ENCODE data around the gene FHIT. TPM values are rescaled to one million over a fixed set of nuclear protein-coding genes. Genes with fewer than 3 reads are reported as not detected.

FHIT gene
- polyA plus RNA-seq, 1 of the 3 experiments (the other 2 are of a cell fraction) = 0.41 TPM

GRCh38 chr3:60187343-60187742 is 1063.9 kb downstream of the FHIT start:
- no peaks in the 10 kb centered on the region for H3K9me3 ChIP-seq
- CTCF ChIA-PET = interaction anchor here (1.2 kb wide), 1 partner anchor 11 kb away, joined by 3 read pairs; no protein-coding TSS in a partner anchor
- H3K4me3 ChIP-seq (ENCODE audit: low read depth in 2 of 2, low read length in 1 of 2) = no peak overlapping the region
- no peak for DNase-seq
- H3K9ac ChIP-seq = no peak overlapping the region
- H4K20me1 ChIP-seq (ENCODE audit: insufficient read depth) = no peaks in the 10 kb centered on the region
- 77% methylated on average over 4 of the region's 4 CpGs for WGBS (ENCODE audit: low lambda C conversion rate)
- H3K79me2 ChIP-seq (ENCODE audit: insufficient read depth) = no peaks in the 10 kb centered on the region
- no peaks in the 10 kb centered on the region for H3K4me1 ChIP-seq (ENCODE audit: control insufficient read depth in 1 of 2, insufficient read depth in 2 of 2, low read depth in 1 of 2, low read length in 1 of 2)
- no peak for TF ChIP-seq ELF1 (IDR thresholded peaks at IDR 0.05)
- no peak for TF ChIP-seq NRF1 (IDR thresholded peaks at IDR 0.05; ENCODE audit: low read depth, low read length)
- TF ChIP-seq, protein P1, sequence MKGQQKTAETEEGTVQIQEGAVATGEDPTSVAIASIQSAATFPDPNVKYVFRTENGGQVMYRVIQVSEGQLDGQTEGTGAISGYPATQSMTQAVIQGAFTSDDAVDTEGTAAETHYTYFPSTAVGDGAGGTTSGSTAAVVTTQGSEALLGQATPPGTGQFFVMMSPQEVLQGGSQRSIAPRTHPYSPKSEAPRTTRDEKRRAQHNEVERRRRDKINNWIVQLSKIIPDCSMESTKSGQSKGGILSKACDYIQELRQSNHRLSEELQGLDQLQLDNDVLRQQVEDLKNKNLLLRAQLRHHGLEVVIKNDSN (IDR thresholded peaks at IDR 0.05; ENCODE audit: borderline replicate concordance, low read depth) = no peak
- TF ChIP-seq, protein P2, sequence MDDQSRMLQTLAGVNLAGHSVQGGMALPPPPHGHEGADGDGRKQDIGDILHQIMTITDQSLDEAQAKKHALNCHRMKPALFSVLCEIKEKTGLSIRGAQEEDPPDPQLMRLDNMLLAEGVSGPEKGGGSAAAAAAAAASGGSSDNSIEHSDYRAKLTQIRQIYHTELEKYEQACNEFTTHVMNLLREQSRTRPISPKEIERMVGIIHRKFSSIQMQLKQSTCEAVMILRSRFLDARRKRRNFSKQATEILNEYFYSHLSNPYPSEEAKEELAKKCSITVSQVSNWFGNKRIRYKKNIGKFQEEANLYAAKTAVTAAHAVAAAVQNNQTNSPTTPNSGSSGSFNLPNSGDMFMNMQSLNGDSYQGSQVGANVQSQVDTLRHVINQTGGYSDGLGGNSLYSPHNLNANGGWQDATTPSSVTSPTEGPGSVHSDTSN (IDR thresholded peaks at IDR 0.05) = no peak
- TF ChIP-seq TCF12 (IDR thresholded peaks at IDR 0.05) = no peak
- no peak for TF ChIP-seq YY1 (IDR thresholded peaks at IDR 0.05; ENCODE audit: low read depth)
- no peaks in the 10 kb centered on the region for H3K27me3 ChIP-seq (ENCODE audit: insufficient read depth)
- H2AFZ ChIP-seq (ENCODE audit: low read depth) = no peak overlapping the region
- H3K27ac ChIP-seq (ENCODE audit: low read depth in 2 of 2, low read length in 1 of 2) = no peak overlapping the region
- no peaks in the 10 kb centered on the region for H3K9me2 ChIP-seq
- no peak overlapping the region for H3K4me2 ChIP-seq
- H3K36me3 ChIP-seq (replicated peaks in 1 of 2; ENCODE audit: control insufficient read depth in 1 of 2, insufficient read depth in 2 of 2, low read length in 1 of 2) = no peaks in the 10 kb centered on the region
- H3F3A ChIP-seq (replicated peaks; ENCODE audit: insufficient read depth) = no peaks in the 10 kb centered on the region
- POLR2A ChIA-PET = no interaction called here

- no peaks in the 10 kb centered on the region for H3K79me2 ChIP-seq (ENCODE audit: insufficient read depth)
- no peak overlapping the region for H3K4me3 ChIP-seq (ENCODE audit: low read depth in 2 of 2, low read length in 1 of 2)
- no peaks in the 10 kb centered on the region for H3K27me3 ChIP-seq (ENCODE audit: insufficient read depth)
- no peaks in the 10 kb centered on the region for H3K9me2 ChIP-seq
- ChIA-PET CTCF (interaction anchor here (1.0 kb wide), 1 partner anchor 9 kb away, joined by 3 read pairs; no protein-coding TSS in a partner anchor), POLR2A (no interaction called here)
- no peaks in the 10 kb centered on the region for H3K36me3 ChIP-seq (replicated peaks in 1 of 2; ENCODE audit: control insufficient read depth in 1 of 2, insufficient read depth in 2 of 2, low read length in 1 of 2)
- no peaks in the 10 kb centered on the region for H3F3A ChIP-seq (replicated peaks; ENCODE audit: insufficient read depth)
- H3K4me2 ChIP-seq = no peak overlapping the region
- H4K20me1 ChIP-seq (ENCODE audit: insufficient read depth) = no peaks in the 10 kb centered on the region
- no peak for TF ChIP-seq RAD21 (IDR thresholded peaks at IDR 0.05; ENCODE audit: low read length)
- TF ChIP-seq IRF3 (IDR thresholded peaks at IDR 0.05; ENCODE audit: low read depth, low read length) = no peak
- no peak for TF ChIP-seq POLR2AphosphoS5 (IDR thresholded peaks at IDR 0.05; ENCODE audit: low read depth, low read length)
- TF ChIP-seq EZH2phosphoT487 (IDR thresholded peaks at IDR 0.05; ENCODE audit: borderline replicate concordance, low read depth) = no peak
- TF ChIP-seq JUND (IDR thresholded peaks at IDR 0.05) = no peak
- TF ChIP-seq CTCF (IDR thresholded peaks at IDR 0.05) = no peak
- TF ChIP-seq TCF12 (IDR thresholded peaks at IDR 0.05) = no peak
- no peak for TF ChIP-seq GATA2 (CRISPR knock-in tag; IDR thresholded peaks at IDR 0.05)
- no peak for TF ChIP-seq SIN3A (IDR thresholded peaks at IDR 0.05; ENCODE audit: borderline replicate concordance, low read depth, low read length)
- no peak for TF ChIP-seq NFIC (IDR thresholded peaks at IDR 0.05; ENCODE audit: borderline replicate concordance)
- no peak for TF ChIP-seq SMC3 (IDR thresholded peaks at IDR 0.05; ENCODE audit: low read depth, low read length)
- 48% methylated on average over 4 of the region's 4 CpGs for WGBS (ENCODE audit: low lambda C conversion rate)
- no peaks in the 10 kb centered on the region for H3K4me1 ChIP-seq (ENCODE audit: control insufficient read depth in 1 of 2, insufficient read depth in 2 of 2, low read depth in 1 of 2, low read length in 1 of 2)
- H2AFZ ChIP-seq (ENCODE audit: low read depth) = no peak overlapping the region
- no peak overlapping the region for H3K9ac ChIP-seq
- no peak for DNase-seq
- H3K27ac ChIP-seq (ENCODE audit: low read depth in 2 of 2, low read length in 1 of 2) = no peak overlapping the region
- no peaks in the 10 kb centered on the region for H3K9me3 ChIP-seq
Observed at GRCh38 chr3:60186359-60186758, 1064.9 kb downstream of the FHIT start.
